CD4-positive, alpha-beta T cell (primary cell): ENCODE data around the gene MYRFL. TPM values are rescaled to one million over a fixed set of nuclear protein-coding genes. Genes with fewer than 3 reads are reported as not detected.

Experiments used
- ATAC-seq: fragments of 200-7000 bp; cut with Tn5 transposase; one replicate; pipeline ENCODE4 v1.10.0; 2022; ENCODE audit warnings: mild to moderate bottlenecking; ENCODE audit not compliant: poor library complexity
- CTCF ChIA-PET: fragments of 350-600 bp; sonication (Branson Sonifier 250); formaldehyde crosslinking; loops from one replicate; lab custom pipeline; 2021; ENCODE audit warnings: antibody characterized with exemption, inconsistent platforms; lab: Charles Lee
- POLR2A ChIA-PET: fragments of 350-600 bp; sonication (Branson Sonifier 250); formaldehyde crosslinking; loops from one replicate; lab custom pipeline; 2021; ENCODE audit warnings: antibody characterized with exemption, inconsistent platforms; lab: Charles Lee
- DNase-seq, 14 experiments: peaks; one replicate each; pipeline ENCODE4 v3.0.0-alpha.2; 2013 to 2020; ENCODE audit warnings: mixed read lengths in 2 of 14
- H3K27ac ChIP-seq, 2 donors: one replicate each; pipeline versions ENCODE4 v1.5.1 to v1.7.0; 2013; ENCODE audit warnings: low read length in 2 of 2, low read depth in 1 of 2, mild to moderate bottlenecking in 1 of 2
- H3K27me3 ChIP-seq, 2 experiments: 1 replicate in 1 of 2; 2 replicates in 1 of 2; pipeline versions ENCODE4 v1.6.1 to v1.7.0; 2013; ENCODE audit warnings: low read length in 2 of 2, control low read depth in 1 of 2, mild to moderate bottlenecking in 1 of 2, moderate library complexity in 1 of 2; ENCODE audit not compliant: insufficient read depth in 2 of 2, control insufficient read depth in 1 of 2
- H3K36me3 ChIP-seq: one replicate; pipeline ENCODE4 v1.6.1; 2013; ENCODE audit warnings: low read length, control low read depth; ENCODE audit not compliant: insufficient read depth
- H3K4me1 ChIP-seq: one replicate; pipeline ENCODE4 v1.6.1; 2013; ENCODE audit warnings: low read length, control low read depth; ENCODE audit not compliant: insufficient read depth
- H3K4me3 ChIP-seq: one replicate; pipeline ENCODE4 v1.5.1; 2013; ENCODE audit warnings: mild to moderate bottlenecking, low read length, moderate library complexity
- H3K9me3 ChIP-seq, 2 experiments: 1 replicate in 1 of 2; 2 replicates in 1 of 2; pipeline versions ENCODE4 v1.6.1 to v1.7.0; 2013; ENCODE audit warnings: low read length in 2 of 2, mild to moderate bottlenecking in 2 of 2, control low read depth in 1 of 2, moderate library complexity in 1 of 2; ENCODE audit not compliant: control insufficient read depth in 1 of 2, insufficient read depth in 1 of 2
- H3K27ac Mint-ChIP-seq: one replicate; pipeline ENCODE4 v1.8.0; 2020; ENCODE audit warnings: mixed read lengths
- H3K27me3 Mint-ChIP-seq: one replicate; pipeline ENCODE4 v1.8.0; 2021; ENCODE audit warnings: mixed read lengths
- H3K36me3 Mint-ChIP-seq: one replicate; pipeline ENCODE4 v1.8.0; 2021; ENCODE audit warnings: low read depth, mixed read lengths
- H3K4me1 Mint-ChIP-seq: one replicate; pipeline ENCODE4 v1.8.0; 2021; ENCODE audit warnings: low read depth, mixed read lengths
- H3K4me3 Mint-ChIP-seq: one replicate; pipeline ENCODE4 v1.8.0; 2020; ENCODE audit warnings: mild to moderate bottlenecking, mixed read lengths
- H3K9me3 Mint-ChIP-seq: one replicate; pipeline ENCODE4 v1.8.0; 2020; ENCODE audit warnings: mixed read lengths
- CTCF ChIP-seq: fragments of 200-600 bp; IDR thresholded peaks from one replicate; pipeline ENCODE4 v1.8.0; 2022; ENCODE audit warnings: antibody characterized with exemption, mild to moderate bottlenecking
- intact Hi-C, 2 experiments: fragments of 100-400 bp; cut with DNase I in 1 of 2; cut with micrococcal nuclease in 1 of 2; formaldehyde crosslinking; loops; one replicate each; pipeline versions ENCODE4 v1.15.1 to v1.9.0; 2023 to 2025; cut with DNase I, micrococcal nuclease
- total RNA-seq, 174 experiments: library from RNA in 2 of 174; stranded (reverse) in 2 of 174; gene quantifications; one replicate each; pipeline ENCODE4 v1.2.3 and lab custom pipeline; 2021 to 2026

Gene MYRFL
- total RNA-seq, 2 experiments from 2014 or later = not detected

- intact Hi-C loops = no loop called here
- Mint-ChIP-seq H3K4me1 (no peaks in the 10 kb centered on the region), H3K27ac (no peak overlapping the region), H3K36me3 (no peaks in the 10 kb centered on the region), H3K9me3 (no peaks in the 10 kb centered on the region), H3K27me3 (peaks cover 3% of the 10 kb centered on the region), H3K4me3 (no peak overlapping the region)
- TF ChIP-seq CTCF = no peak
- H3K27ac ChIP-seq = no peak overlapping the region
- peaks cover 0 to 4% of the 10 kb centered on the region in 2 experiments for H3K27me3 ChIP-seq
- H3K36me3 ChIP-seq = no peaks in the 10 kb centered on the region
- DNase-seq (no peak), ATAC-seq (no peak)
- H3K9me3 ChIP-seq = no peaks in the 10 kb centered on the region
- no peak overlapping the region for H3K4me3 ChIP-seq
- POLR2A ChIA-PET = no interaction called here
- no peaks in the 10 kb centered on the region for H3K4me1 ChIP-seq
- CTCF ChIA-PET = no interaction called here
Measured at GRCh38 chr12:69886715-69887114, 61.7 kb downstream of the MYRFL start.

- Histone ChIP-seq H3K4me1 (no peaks in the 10 kb centered on the region), H3K9me3 (no peaks in the 10 kb centered on the region), H3K36me3 (no peaks in the 10 kb centered on the region), H3K27me3 (peaks cover 0 to 4% of the 10 kb centered on the region in 2 experiments), H3K27ac (no peak overlapping the region), H3K4me3 (no peak overlapping the region)
- TF ChIP-seq CTCF = no peak
- DNase-seq (no peak), ATAC-seq (no peak)
- H3K36me3 Mint-ChIP-seq = no peaks in the 10 kb centered on the region
- no peaks in the 10 kb centered on the region for H3K9me3 Mint-ChIP-seq
- peaks cover 4% of the 10 kb centered on the region for H3K27me3 Mint-ChIP-seq
- intact Hi-C loops = no loop called here
- no peak overlapping the region for H3K27ac Mint-ChIP-seq
- H3K4me1 Mint-ChIP-seq = no peaks in the 10 kb centered on the region
- no peak overlapping the region for H3K4me3 Mint-ChIP-seq
- ChIA-PET CTCF (no interaction called here), POLR2A (no interaction called here)
Measured at GRCh38 chr12:69888901-69889300, 63.9 kb downstream of the MYRFL start.

GRCh38 chr12:69894800-69895383, 69.9 kb downstream of the MYRFL start:
- ChIA-PET POLR2A (no interaction called here), CTCF (interaction anchor here (1.2 kb wide), 1 partner anchor 10 kb away, joined by 4 read pairs; no protein-coding TSS in a partner anchor)
- Histone ChIP-seq H3K27me3 (no peaks in the 10 kb centered on the region), H3K4me3 (no peak overlapping the region), H3K27ac (no peak overlapping the region), H3K4me1 (no peaks in the 10 kb centered on the region), H3K36me3 (no peaks in the 10 kb centered on the region), H3K9me3 (no peaks in the 10 kb centered on the region)
- ATAC-seq = no peak
- H3K9me3 Mint-ChIP-seq = no peaks in the 10 kb centered on the region
- no peak for DNase-seq
- no peak for TF ChIP-seq CTCF
- H3K4me3 Mint-ChIP-seq = no peak overlapping the region
- no peaks in the 10 kb centered on the region for H3K4me1 Mint-ChIP-seq
- no peak overlapping the region for H3K27ac Mint-ChIP-seq
- no peaks in the 10 kb centered on the region for H3K36me3 Mint-ChIP-seq
- H3K27me3 Mint-ChIP-seq = peaks cover 20% of the 10 kb centered on the region
- intact Hi-C loops = loop anchor here in 1 of 2 experiments (10.0 kb wide), 1 partner anchor 1850 kb away; no protein-coding TSS in a partner anchor
